Measurements from ENCODE around the gene ARHGAP26.
A peak's percentile ranks its signal among the peaks of the same experiment; 100 is the strongest.

ARHGAP26 gene

DNA sequence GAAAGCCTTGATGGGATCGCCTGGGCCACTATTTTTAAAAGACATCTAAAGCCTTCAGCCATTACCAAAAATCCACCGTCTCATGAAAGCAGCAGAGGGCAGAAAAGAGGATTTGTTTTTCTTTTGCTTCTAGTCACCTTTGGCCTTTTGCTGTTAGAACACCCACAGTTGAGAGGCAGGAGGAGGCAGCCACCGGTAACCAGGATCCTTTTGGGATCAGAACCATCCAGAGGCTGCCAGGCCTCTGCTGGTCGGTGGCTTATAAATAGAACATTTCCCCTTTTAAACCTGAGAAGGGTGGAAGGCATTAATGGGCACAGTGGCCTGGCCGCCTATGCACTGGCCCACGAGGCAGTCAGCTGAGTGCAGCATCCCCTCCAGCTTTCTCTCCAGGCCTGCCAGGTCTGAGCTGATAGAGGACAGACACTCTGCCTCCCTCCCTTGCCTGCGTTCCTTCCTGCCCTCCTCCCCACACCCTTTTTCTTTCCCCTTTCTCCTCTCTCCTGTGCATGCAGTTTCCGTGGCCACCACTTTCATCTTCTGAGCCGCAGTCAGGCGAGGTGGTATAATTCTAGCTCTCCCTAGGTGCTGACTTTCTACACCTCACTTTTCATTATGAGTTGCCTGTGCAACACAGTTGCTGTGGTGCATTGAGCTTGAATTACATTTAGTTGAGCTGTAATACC lies 253.4 kb downstream of the ARHGAP26 start:
- DNase-seq = no peak

GRCh38 chr5:143024228-143024920 lies 254.2 kb downstream of the ARHGAP26 start:
- DNase-seq = no peak

- DNase-seq = no peak
Observed at GRCh38 chr5:143025376-143025775, 255.2 kb downstream of the ARHGAP26 start.

DNA sequence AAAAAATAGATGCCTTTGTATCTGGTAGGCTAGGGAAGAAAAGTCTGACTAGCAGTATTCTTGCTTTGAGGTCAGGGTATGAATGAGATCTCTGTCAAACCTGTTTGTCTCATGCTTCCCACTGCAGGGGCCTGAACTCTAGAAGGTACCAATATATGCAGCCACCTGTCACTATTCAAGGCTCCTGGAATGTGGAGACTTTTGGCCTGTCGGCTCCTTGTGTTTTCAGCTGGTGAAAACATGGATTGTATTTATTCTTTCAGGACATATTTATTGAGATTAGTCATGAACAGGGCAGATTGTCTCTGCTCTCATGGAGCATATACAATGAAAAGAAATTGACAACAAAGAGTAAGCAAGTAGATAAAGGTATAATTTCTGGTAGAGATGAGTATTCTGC lies 255.8 kb downstream of the ARHGAP26 start:
- DNase-seq = no peak

DNA sequence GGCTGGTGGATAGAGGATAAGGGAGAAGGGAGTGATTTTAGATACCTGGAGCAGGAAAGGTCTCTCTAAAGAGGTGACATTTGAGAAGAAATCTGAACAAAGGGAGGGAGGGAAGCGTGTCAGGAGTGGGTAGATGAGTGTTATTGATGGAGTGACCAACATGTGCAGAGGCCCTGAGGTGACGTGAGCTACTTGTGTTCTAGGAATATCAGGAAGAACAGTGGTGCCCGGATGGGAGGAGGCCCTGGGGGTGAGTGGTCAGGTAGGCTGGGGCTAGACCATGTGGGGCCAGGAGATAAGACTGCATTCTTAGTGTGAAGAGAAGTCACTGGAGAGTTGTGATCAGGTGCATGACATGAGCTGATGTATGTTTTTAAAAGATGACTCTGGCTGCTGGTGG lies 256.2 kb downstream of the ARHGAP26 start:
- no peak for DNase-seq

- no peak for DNase-seq
Observed at GRCh38 chr5:143029293-143029692, 259.1 kb downstream of the ARHGAP26 start.

DNA sequence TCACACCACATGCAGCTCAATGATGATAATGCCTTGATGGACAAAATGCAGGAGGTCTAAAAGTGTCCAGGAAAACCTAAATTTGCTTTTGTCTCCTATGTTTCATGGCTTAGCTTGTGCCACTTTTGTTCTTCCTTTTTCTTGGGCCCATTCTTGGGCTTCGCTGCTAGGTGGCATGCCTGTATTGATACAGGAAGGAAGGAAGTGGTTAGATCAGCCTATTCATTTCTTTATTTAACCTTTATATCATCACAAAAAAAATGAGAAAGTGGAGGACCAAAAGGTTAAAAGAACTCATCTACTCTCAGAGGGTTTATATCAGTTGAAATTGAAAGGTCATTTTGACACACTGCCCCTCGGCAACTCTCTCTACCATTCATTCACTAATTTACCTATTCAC lies 260.2 kb downstream of the ARHGAP26 start:
- DNase-seq = peak; percentile 26 to 33

- DNase-seq = no peak
Observed at GRCh38 chr5:143031781-143032580, 261.8 kb downstream of the ARHGAP26 start.

DNA sequence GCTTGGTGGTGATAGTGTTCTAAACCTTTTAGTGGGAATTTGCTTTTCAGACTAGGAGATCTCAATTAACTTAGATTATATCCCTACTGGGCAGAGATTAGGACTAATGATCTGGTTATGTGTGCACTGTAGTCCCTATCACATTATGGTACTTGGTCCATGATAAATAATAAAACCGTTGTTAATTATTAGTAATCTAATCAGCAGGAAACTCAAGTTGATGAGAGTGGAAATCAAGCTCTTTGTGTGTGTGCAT lies 262.3 kb downstream of the ARHGAP26 start:
- no peak for DNase-seq

DNA sequence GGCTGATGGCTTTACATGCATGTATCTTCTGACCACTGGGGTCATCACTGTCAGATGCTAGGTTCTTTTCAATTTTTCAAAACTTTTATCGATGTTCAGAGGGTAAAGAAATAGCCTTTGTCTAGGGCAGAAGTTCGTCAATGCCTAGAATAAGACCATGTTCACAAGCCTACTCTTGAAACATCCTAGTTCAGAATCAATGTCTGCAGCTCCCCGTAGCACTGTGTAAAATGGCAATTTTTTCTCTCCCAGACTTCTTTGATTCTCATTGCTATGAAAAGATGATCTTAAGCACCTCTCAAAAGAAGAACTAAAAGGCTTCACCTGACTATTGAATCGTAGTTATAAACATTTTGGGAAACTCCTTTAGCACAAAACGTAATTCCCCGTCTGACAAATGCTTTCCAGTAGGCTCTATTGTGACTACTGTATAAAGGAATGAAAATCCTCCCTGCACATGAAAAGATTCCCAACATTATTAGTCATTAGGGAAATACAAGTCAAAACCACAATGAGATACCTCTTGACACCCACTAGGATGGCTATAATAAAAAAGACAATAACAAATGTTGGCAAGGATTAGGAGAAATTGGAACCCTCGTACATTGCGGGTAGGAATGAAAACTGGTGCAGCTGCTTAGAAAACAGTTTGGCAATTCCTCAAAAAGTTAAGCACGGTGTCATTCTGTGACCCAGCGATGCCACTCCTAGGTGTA lies 263.5 kb downstream of the ARHGAP26 start:
- no peak for DNase-seq

- DNase-seq = no peak
Observed at GRCh38 chr5:143036146-143036927, 266.2 kb downstream of the ARHGAP26 start.

- no peak for DNase-seq
Observed at GRCh38 chr5:143037071-143037470, 266.9 kb downstream of the ARHGAP26 start.

DNA sequence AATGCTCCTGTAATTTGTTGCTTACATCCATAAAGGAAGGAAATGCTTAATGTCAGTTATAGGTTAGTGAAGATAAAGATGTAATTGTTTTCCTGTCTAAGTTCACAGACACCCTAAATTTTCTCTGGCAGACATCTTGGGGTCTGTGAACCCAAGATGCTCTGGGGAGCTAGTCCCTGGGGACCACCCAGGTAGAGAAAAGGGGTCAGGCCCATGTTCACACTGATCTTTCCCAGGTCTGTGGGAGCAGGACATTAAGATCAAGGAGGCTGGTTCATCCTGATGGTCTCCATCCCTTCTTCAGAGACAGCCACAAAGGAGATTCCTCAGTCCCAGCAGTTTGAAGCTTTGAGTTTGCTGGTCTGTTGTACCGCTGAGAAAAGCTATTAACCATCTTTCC lies 267.5 kb downstream of the ARHGAP26 start:
- DNase-seq = no peak

DNA sequence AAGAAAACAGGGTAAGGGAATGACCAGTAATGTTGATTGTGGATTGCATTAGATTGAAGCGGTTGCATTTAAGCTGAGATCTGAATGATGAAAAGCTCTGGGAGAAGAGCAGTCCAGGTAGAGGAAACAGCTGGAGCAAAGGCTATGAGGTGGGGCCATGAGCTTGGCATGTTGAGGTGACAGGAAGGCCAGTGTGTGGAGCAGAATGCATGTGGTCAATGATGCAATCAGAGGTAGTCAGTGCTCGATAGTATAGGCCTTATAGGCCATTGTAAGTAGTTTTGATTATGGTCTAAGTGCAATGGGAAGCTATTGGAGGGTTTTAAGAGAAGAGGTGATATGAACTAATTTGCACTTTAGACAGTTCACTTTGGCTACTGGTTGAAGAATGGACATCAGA lies 270.4 kb downstream of the ARHGAP26 start:
- no peak for DNase-seq

DNA sequence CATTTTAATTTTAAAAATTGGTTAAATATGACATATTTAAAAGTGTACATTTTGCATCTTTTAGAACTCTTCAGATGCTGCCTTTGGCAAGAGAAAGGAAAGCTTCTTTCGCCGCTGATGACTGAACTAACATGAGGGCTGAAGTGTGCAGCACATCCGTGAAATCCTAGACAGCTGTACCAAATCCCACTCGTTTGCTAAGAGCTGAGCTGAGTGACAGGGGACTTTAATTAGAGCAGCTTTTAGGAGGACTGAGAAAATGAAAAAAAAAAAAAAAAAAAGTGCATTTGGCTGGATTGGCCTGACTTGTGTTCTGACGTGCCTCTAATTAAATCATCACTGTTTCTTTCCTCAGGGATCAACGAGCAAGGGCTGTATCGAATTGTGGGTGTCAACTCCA lies 271.3 kb downstream of the ARHGAP26 start:
- DNase-seq = no peak

DNA sequence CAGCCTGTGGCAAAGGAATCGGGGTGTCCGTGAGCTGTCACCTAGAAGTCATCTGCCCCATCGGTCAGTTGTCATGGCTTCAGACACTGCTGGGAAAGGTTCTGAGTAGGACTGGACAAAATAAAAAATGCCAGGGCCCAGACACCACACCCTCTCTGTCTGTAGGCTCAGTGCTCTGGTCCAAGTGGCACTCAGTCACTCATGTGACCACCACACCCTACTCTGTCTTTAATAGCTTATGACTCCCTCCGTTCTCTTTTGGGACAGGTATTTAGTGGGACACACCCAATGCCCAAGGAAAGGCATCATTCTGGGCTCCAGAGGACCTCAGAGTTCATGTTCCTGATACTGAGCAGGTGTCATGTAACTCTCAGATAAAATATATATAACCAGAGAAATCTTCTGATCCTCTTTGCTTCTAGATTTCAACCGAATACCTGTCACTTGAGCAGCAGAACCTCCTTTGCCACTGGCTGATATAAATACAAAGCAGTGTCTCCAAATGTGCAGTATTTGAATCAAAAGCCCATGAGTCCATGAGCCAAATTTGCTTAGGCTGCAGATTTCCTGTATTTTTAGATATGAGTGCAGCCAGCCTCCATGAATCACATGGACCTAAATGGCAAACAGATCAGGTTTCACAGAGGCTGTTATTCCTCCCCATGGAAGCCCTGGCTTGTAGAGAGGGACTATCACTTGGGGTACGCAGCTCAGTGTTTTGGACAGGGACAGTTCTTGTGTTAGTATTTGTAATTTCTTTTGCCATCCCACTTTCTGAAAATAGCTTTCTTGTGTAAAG lies 272.0 kb downstream of the ARHGAP26 start:
- DNase-seq = no peak

GRCh38 chr5:143044265-143044664 lies 274.1 kb downstream of the ARHGAP26 start:
- no peak for DNase-seq

DNA sequence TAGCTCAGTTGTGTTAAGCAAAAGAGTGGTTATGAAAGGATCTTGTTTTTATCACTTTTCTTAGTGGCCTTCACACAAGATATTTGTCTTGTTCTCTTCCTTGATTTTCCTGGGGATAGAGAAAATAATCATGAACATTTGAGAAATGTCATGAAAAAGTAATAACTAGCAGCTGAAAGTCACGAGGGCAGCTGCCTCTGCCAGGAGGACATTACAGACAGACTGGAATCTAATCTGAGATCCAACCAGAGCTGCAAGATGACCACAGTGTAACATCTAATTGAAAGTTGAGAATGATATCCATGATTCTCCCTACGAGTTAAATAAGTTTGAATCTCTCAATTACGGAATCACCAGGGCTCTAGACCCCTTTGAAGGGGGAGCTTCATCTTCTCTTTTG lies 274.9 kb downstream of the ARHGAP26 start:
- DNase-seq = no peak

DNA sequence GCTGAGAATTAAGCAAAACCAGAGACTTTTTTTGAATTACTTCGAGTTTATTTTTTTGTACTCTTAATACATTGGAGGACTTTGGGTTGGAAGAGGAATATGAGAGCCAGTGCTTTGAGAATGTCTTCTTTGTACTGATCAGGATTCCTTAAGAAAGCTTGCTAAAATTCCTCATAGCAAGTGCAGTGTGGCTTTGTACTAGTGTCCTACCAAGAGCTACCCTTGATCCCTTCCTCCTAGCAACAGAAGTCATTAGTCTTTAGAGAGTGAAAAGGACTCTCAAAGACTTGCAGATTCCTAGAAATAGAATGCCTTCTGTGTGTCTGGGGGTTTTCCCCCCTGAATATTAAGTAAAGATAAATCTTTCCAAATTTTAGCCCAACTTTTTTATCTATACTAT lies 276.1 kb downstream of the ARHGAP26 start:
- DNase-seq = no peak

DNA sequence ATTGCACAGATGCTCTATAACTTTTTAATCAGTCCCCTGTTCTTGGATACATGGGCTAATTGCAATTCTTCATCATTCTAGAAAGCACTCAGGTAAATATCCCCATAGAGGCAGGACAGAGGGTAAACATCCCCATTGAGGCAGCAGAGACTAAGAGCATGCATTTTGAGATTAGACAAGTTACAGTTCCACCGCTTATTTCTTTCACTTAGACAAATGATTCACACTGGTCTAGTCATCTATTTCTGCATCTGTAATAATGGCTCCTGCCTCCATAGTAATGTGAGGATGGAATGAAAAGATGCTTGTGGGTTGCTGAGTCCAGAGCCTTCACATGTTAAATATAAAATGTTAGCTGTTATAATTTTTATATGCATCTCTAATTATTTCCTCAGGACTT lies 276.9 kb downstream of the ARHGAP26 start:
- no peak for DNase-seq

DNA sequence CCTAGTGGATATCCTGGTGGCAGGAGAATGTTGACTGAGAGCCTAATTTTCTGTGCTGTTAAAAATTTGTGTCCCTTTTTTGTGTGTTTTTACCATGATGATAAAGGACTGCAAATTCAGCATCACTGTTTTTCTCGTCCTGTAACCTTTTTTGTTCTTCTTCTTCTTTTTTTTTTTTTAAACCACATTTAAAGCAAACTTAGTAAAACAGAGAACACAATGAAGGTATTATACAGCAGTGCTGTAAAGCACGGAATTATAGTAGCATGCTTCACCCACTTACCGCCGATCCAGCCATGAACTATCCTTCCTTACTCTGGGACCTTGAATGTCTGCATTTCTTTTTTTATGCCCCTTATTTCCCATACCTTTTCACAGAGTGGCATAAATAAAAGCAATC lies 280.0 kb downstream of the ARHGAP26 start:
- DNase-seq = no peak

All from activated CD4-positive, alpha-beta T cell treated with anti-CD3 and anti-CD28 coated beads for 4 hours (primary cell).